ENCODE measurements around the gene CCDC106.

DNA sequence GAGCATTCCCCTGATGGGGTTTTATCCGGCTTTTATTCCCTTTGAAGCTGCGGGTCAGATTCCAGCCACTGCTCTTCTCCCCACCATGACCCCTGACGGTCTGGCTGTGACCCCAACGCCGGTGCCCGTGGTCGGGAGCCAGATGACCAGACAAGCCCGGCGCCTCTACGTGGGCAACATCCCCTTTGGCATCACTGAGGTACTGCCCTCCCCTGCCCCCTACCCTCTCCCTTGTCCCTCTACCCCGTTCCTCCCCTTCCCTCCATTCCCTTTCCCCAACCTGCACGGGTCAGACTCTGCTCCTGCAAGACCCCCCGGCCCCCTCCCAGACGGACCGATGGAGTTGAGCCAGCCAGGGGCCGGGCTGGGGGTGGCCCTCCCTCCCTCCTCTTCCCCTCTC is 13.0 kb downstream of the CCDC106 start:
- no peak for TF ChIP-seq EZH2 (optimal IDR thresholded peaks at IDR 0.05; ENCODE audit: low read depth, low read length)
- TF ChIP-seq, protein P1, sequence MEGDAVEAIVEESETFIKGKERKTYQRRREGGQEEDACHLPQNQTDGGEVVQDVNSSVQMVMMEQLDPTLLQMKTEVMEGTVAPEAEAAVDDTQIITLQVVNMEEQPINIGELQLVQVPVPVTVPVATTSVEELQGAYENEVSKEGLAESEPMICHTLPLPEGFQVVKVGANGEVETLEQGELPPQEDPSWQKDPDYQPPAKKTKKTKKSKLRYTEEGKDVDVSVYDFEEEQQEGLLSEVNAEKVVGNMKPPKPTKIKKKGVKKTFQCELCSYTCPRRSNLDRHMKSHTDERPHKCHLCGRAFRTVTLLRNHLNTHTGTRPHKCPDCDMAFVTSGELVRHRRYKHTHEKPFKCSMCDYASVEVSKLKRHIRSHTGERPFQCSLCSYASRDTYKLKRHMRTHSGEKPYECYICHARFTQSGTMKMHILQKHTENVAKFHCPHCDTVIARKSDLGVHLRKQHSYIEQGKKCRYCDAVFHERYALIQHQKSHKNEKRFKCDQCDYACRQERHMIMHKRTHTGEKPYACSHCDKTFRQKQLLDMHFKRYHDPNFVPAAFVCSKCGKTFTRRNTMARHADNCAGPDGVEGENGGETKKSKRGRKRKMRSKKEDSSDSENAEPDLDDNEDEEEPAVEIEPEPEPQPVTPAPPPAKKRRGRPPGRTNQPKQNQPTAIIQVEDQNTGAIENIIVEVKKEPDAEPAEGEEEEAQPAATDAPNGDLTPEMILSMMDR (IDR thresholded peaks at IDR 0.05; ENCODE audit: low read length), result no peak

Measured in MM.1S (cell line).